ENCODE results near the gene RDH13. TPM values are rescaled to one million over a fixed set of nuclear protein-coding genes. Genes with fewer than 3 reads are reported as not detected.

RDH13 gene
- total RNA-seq, 2 donors from 2014 or later: 39.5 to 93.0 TPM

DNA sequence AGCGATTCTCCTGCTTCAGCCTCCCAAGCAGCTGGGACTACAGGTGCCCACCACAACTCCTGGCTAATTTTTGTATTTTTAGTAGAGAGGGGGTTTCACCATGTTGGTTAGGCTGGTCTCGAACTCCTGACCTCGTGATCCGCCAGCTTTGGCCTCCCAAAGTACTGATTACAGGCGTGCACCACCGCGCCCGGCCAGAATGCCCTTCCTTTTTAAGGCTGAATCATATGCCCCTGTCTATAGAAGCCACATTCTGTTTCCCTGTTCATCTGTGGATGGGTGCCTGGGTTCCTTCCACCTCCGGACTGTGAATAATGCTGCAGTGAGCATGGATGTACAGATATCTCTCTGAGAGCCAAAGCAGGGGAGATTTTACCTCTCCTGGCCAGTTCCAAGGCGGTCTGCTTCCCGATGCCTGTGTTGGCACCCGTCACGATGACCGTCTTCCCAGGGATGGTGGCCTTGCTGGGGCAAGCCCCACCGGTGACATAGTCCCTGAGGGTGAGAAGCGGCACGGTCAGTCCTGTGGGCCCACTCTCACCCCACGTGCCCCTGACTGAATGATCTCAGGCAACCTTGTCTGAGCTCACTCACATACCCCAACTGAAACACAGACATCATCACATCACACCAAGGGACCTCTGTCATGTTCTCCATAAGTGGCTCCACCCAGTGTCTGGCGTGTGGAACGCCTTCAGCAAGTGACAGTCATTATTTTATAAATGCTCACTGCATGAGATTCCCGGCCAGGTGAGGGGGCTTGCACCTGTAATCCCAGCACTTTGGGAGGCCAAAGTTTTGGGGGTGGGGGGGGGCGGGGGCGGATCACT is 4.0 kb downstream of the RDH13 start:
- no peaks in the 10 kb centered on the region for H3K36me3 ChIP-seq

GRCh38 chr19:55056827-55057226 is 6.1 kb downstream of the RDH13 start:
- Histone ChIP-seq H3K9me3 (no peaks in the 10 kb centered on the region), H3K27ac (no peak overlapping the region), H3K4me3 (no peak overlapping the region), H3K9ac (ENCODE audit: low read depth in 2 of 2, low read length in 2 of 2) (no peak overlapping the region), H3K4me1 (no peaks in the 10 kb centered on the region), H3K27me3 (no peaks in the 10 kb centered on the region), H3K36me3 (no peaks in the 10 kb centered on the region)
- DNase-seq: no peak
- intact Hi-C loops (cut with DNase I): no loop called here
- TF ChIP-seq CTCF (IDR thresholded peaks at IDR 0.05): no peak

More for the DNA sequence above, 4.0 kb downstream of the RDH13 start:
- Histone ChIP-seq H3K9me3 (no peaks in the 10 kb centered on the region), H3K27me3 (no peaks in the 10 kb centered on the region), H3K4me3 (no peak overlapping the region), H3K27ac (no peak overlapping the region), H3K9ac (ENCODE audit: low read depth in 2 of 2, low read length in 2 of 2) (no peak overlapping the region), H3K4me1 (no peaks in the 10 kb centered on the region)
- DNase-seq: no peak
- intact Hi-C loops (cut with DNase I): no loop called here
- TF ChIP-seq CTCF (IDR thresholded peaks at IDR 0.05): no peak

DNA sequence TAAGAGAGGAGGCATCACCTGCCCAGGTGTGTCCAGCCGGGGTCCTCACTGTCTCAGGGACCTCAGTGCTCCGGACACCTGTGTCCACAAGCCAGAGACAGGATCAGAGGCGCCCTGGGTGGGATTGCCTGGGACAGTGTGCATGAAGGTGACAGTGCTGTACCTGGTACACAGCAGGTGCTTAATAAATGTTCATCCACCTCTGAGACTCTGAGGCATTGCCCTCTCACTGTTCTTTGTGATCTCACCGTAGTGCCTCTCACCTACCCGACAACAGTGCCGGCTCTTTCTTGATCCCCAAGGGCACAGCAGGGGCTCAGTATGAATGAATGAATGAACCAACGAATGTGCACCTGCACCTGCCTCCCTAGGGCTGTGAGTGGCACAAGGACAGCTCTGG is 9.2 kb downstream of the RDH13 start:
- intact Hi-C loops (cut with DNase I): no loop called here
- no peak overlapping the region for H3K4me3 ChIP-seq
- TF ChIP-seq CTCF (IDR thresholded peaks at IDR 0.05): no peak
- H3K27ac ChIP-seq: no peak overlapping the region
- DNase-seq: no peak
- H3K9ac ChIP-seq (ENCODE audit: low read depth in 2 of 2, low read length in 2 of 2): no peak overlapping the region
- H3K27me3 ChIP-seq: no peaks in the 10 kb centered on the region
- no peaks in the 10 kb centered on the region for H3K9me3 ChIP-seq
- peaks cover 2% of the 10 kb centered on the region for H3K36me3 ChIP-seq
- no peaks in the 10 kb centered on the region for H3K4me1 ChIP-seq

DNA sequence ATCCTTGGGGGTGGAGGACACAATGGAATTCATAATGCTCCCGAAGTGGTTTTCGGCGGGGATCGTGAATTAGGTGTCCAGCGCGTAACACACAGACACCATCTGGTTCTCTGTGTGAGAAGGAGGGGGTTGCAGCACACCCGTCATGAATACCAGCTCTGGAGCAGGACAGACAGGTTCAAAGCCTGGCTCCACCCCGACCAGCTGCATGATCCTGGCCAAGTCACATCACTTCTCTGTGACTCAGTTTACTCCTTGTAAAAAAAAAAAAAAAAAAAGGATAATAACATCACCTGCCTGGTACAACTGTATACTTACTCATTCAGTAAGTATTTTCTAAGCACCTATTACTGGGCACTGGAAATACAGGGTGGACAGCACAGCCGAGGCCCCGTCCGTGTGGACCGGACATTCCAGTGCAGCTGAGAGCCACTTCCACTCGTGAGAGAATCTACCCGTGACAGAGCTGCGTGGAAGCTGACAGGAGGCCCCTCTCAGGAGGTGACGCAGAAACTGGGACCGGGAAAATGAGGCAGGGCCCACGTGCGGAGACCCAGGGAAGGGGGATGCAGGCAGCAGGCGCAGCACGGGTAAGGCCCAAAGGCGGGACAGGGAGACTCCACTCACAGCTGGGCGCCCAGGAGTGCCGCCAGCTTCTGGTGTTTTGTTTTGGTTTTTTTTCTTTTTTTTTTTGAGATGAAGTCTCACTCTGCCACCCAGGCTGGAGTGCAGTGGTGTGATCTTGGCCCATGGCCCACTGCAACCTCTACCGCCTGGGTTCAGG is 12.0 kb downstream of the RDH13 start:
- TF ChIP-seq CTCF (IDR thresholded peaks at IDR 0.05): no peak
- DNase-seq: no peak
- intact Hi-C loops (cut with DNase I): no loop called here
- H3K27ac ChIP-seq: no peak overlapping the region
- H3K4me3 ChIP-seq: no peak overlapping the region
- H3K9me3 ChIP-seq: no peaks in the 10 kb centered on the region
- H3K36me3 ChIP-seq: peaks cover 23% of the 10 kb centered on the region
- no peaks in the 10 kb centered on the region for H3K27me3 ChIP-seq
- H3K4me1 ChIP-seq: no peaks in the 10 kb centered on the region
- no peak overlapping the region for H3K9ac ChIP-seq (ENCODE audit: low read depth in 2 of 2, low read length in 2 of 2)

GRCh38 chr19:55048446-55048845 is 14.5 kb downstream of the RDH13 start:
- intact Hi-C loops (cut with DNase I): no loop called here
- no peak for TF ChIP-seq CTCF (IDR thresholded peaks at IDR 0.05)
- H3K9ac ChIP-seq (ENCODE audit: low read depth in 2 of 2, low read length in 2 of 2): no peak overlapping the region
- H3K4me1 ChIP-seq: no peaks in the 10 kb centered on the region
- no peaks in the 10 kb centered on the region for H3K9me3 ChIP-seq
- no peaks in the 10 kb centered on the region for H3K27me3 ChIP-seq
- H3K27ac ChIP-seq: no peak overlapping the region
- peaks cover 23% of the 10 kb centered on the region for H3K36me3 ChIP-seq
- DNase-seq: no peak
- H3K4me3 ChIP-seq: no peak overlapping the region
